Muscle of leg (tissue), 9 donors: ENCODE results near the gene SKA3. TPM values are rescaled to one million over a fixed set of nuclear protein-coding genes. Genes with fewer than 3 reads are reported as not detected.

Experiments used
- polyA plus RNA-seq, 8 donors: library from polyadenylated mRNA; unstranded; fragments of 120-200 nt; gene quantifications; one replicate each; pipeline versions ENCODE4 v1.2.1 to v1.2.3, GENCODE V29; 2013; ENCODE audit warnings: inconsistent platforms in 1 of 8, low replicate concordance in 1 of 8; ENCODE audit not compliant: insufficient read length in 8 of 8, insufficient read depth in 1 of 8
- total RNA-seq: library from RNA; stranded (reverse); fragments of 120-200 nt; gene quantifications from one replicate; pipeline ENCODE4 v1.2.4, GENCODE V29; 2013

The SKA3 gene
- total and polyA plus RNA-seq, 9 donors: 5.7 to 8.7 (median 6.7) TPM

Other genes starting within 250 kb of the SKA3 start
- gene LATS2, start 115.0 kb downstream of the SKA3 start, total RNA-seq: 7.3 TPM
- gene LATS2, start 115.0 kb downstream of the SKA3 start, polyA plus RNA-seq: 10 to 100 TPM; 13.5 to 25.7 (median 18.5) TPM
- gene SAP18, start 36.4 kb downstream of the SKA3 start, total RNA-seq: 137 TPM
- gene SAP18, start 36.4 kb downstream of the SKA3 start, polyA plus RNA-seq: 100 to 1,000 TPM; 165 to 225 (median 187) TPM
- gene MRPL57, start 106 bp upstream of the SKA3 start, total RNA-seq: 18.2 TPM
- 10 to 100 TPM; 13.2 to 17.7 (median 16.1) TPM for gene MRPL57, start 106 bp upstream of the SKA3 start, polyA plus RNA-seq